Right renal cortex interstitium (tissue), 3 donors: ENCODE measurements around the gene TACC3. TPM values are rescaled to one million over a fixed set of nuclear protein-coding genes. Genes with fewer than 3 reads are reported as not detected.
A peak's percentile ranks its signal among the peaks of the same experiment; 100 is the strongest.

Experiments
- DNase-seq, 3 donors: peaks; one replicate each; pipeline ENCODE4 v3.0.0-alpha.2; 2013; ENCODE audit warnings: low read depth in 3 of 3, low spot score in 2 of 3
- polyA plus RNA-seq, 3 donors: library from polyadenylated mRNA; unstranded; fragments of 120-200 nt; gene quantifications; one replicate each; pipeline ENCODE4 v1.2.1, GENCODE V29; 2013; ENCODE audit not compliant: insufficient read length in 3 of 3

TACC3 gene
- 10 to 100 TPM; 36.5 to 40.9 (median 39.8) TPM for polyA plus RNA-seq

DNA sequence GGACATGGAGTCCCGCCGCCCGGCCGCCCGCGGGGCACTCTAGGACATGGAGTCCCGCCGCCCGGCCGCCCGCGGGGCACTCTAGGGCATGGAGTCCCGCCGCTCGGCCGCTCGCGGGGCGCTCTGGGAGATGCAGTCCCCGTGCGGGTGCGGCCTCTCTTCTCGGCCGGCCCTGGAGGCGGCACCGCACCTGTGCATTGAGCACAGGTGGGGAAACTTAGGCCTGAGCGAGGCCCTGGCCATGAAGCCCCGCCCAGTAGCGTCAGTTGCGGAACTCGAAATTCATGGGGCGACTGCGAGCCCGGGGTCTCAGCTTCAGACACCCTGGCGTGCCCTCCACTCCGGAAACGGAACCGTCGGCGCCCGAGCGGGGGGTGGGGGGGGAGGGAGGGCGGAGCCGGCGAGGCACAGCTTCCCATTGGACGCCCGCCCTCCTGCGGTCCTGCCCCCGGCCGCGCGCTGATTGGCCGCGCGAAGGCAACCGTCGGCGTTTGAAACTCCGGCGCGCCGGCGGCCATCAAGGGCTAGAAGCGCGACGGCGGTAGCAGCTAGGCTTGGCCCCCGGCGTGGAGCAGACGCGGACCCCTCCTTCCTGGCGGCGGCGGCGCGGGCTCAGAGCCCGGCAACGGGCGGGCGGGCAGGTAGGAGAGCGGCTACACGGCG, at the start of gene TACC3, which contains the start of gene TMEM129:
TACC3 (plus strand) TSS at position 519 of the 663 bp plus-strand sequence. CDS start 1,901 bp downstream, outside the sequence.
TMEM129 (minus strand) TSS at position 321 of the 663 bp plus-strand sequence. CDS start 486 bp downstream, outside the sequence.
- peak; percentile 82 to 89 (median 87) for DNase-seq

DNA sequence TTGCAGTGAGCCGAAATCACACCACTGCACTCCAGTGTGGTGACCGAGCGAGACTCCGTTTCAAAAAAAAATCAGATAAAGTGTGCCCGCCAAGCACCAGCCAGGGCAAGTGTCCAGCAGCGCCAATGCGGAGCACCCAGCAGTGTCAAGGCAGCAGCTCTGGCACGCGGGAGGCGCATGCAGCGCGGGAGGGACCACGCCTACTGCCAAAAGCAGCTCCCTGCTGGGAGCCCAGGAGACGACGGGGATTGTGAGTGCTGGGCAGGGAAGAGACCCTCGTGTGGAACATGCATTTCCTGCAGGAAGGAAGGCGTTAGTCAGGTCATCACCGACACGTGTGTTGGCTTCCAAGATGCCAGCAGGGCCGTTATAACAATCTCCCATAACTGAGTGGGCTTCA, 47.6 kb upstream of the TACC3 start:
- DNase-seq: no peak

DNA sequence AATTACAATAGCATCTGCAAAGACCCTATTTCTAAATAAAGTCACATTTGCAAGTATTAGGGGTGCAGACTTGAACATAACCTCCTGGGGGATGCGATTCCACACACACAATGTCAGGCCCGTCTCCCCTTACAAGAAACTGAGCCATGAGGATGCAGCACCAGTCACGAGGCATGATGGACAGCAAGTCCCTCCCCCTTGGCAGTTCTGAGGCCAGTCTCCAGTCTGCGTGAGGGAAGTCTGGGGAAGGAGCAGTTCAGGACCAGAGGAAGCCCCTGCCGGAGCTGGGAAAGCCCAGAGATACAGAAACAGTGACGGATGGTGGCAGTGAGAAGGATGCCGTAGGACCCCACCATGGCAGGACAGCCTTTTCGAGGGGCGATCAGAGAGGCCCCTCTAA, 46.6 kb upstream of the TACC3 start:
- DNase-seq: no peak

DNA sequence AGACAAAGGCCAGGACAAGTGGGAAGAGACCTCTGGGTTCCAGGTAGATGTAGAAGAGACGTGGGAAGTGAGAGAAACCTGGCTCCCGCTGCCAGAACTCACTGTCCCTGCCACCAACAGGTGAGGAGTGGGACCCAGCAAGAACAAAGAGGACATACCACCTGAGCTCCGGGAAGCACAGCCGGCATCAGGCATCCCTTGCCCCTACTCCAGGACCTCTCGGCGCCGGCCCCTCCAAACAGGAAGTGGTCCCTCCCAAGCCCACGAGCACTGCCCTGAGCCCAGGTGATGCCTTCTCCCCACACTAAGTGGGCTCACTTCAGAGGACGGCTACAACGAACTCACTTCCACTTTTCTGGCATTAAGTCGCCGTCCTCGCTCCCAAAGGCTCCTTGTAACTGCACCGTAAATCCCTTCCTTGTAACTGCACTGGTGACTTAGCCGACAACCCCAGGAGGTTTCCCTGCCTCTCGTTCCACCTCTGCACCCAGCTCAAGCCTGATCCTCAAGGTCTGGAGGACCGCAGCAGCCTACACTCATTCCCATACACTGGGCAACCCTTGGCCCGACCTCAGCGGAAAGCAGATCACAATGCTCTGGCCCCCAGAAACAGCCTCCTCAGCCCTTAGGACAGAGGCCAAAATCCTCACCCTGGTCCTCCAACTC, 46.1 kb upstream of the TACC3 start:
- no peak for DNase-seq

DNA sequence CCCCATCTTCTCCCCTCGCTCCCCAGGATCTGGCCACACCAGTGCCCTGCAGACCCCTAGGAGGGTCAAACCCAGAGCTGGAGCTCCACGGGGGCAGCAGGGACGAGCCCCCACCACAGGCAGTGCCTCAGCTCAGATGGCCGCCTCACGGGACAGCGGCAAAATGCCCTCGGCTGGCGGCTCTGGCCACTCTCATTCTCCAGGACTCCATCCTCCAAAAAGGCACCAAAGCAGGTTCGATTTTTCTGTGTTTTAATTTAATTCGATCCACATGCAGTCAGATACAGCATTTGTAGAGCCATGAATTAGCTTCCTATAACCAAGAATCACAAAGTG, 45.6 kb upstream of the TACC3 start:
- DNase-seq: no peak

DNA sequence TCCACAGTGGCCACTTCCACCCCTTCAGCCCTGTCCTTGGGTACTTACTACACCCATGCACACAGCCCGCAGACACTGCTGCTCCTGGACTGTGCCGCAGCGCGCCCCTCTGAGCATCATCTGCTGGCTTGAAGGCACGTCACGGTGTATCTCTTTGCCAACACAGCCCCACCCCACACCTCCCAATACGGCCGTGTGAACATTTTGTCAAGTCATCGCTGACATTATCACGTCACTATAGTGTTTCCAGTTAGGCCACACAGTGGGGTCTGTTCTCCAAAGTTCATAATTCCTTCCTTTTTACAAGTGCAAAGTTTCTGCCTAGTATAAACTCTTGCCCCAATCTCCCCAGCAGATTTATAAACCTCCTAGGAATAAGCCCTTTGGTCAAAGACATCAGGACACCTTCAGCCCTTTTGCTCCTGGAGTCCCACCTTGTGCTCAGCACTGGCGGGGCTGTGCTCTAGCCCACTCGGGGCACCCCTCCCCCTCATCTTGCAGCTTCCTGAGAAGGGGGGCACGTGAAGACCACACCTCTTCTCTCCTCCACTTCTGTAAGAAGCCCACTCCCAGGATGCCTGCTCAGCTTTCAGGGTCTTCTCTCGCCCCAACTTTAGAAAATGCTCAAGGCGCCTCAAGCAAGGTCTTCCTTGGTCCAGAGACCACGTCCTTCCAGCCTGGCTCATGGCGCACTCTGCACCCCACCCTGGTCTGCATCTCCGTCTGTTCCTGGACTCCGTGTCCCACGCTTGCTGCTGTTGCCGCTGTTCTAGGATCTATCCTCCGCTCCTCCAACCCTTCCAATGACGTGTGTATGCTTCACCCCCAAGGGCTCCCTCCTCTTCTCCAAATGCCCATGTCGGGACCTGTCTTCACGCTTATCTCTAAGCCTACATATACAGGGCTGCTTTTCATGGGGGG, 44.5 kb upstream of the TACC3 start:
- no peak for DNase-seq

DNA sequence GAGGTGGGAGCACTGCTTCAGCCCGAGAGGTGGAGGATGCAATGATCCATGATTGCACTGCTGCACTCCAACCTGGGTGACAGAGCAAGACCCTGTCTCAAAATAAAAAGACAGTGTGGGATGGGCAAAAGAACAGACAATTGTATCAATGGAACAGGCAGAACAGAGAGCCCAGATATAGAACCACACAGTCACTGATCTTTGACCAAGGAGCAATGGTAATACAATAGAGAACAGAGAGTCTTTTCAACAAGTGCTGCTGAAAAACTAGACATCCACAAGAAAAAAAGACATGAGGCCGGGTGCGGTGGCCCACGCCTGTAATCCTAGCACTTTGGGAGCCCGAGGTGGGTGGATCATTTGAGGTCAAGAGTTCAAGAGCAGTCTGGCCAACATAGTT, 43.1 kb upstream of the TACC3 start:
- DNase-seq: no peak

DNA sequence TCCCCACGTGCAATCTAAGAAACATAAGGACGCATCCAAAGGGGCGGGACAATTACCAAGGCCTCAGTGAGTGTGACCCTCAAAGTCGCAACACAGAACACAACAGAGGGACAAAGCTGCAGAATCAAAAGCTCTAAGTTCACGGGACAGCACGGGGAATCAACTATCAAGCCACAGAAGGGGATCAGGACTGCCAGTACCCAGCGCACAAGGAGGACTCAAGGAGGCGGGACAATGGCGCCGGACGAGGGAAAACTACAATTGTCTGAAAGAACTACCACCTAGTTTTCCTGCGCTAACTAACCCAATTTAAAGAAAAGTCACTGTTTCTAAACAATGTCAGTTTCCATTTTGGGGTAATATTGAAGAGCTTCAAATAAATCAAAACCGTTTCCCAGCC, 38.5 kb upstream of the TACC3 start:
- no peak for DNase-seq

DNA sequence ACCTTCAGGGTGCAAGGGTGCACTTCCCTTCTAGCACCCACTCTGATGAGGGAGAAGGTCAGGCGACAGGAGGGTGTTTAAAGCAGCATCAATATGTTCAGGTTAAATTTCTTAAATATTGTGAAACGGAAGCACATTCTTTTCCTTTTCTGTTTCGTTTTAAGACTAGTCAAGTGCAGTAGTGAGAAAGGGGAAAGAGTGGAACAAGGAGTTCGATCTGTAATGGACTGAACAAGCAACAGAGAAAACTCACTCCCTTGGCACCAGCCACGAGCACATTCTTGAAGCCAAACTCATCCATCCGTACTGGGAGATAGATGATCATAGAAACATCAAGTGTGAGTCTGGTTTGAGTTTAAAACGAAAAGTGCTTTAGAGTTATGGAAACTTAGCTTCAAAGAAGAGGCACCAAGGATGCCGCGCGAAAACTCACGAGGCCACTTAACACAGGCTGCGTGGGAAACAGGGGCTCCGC, 38.0 kb upstream of the TACC3 start:
- peak in 1 of 3 donors; percentile 33 for DNase-seq

DNA sequence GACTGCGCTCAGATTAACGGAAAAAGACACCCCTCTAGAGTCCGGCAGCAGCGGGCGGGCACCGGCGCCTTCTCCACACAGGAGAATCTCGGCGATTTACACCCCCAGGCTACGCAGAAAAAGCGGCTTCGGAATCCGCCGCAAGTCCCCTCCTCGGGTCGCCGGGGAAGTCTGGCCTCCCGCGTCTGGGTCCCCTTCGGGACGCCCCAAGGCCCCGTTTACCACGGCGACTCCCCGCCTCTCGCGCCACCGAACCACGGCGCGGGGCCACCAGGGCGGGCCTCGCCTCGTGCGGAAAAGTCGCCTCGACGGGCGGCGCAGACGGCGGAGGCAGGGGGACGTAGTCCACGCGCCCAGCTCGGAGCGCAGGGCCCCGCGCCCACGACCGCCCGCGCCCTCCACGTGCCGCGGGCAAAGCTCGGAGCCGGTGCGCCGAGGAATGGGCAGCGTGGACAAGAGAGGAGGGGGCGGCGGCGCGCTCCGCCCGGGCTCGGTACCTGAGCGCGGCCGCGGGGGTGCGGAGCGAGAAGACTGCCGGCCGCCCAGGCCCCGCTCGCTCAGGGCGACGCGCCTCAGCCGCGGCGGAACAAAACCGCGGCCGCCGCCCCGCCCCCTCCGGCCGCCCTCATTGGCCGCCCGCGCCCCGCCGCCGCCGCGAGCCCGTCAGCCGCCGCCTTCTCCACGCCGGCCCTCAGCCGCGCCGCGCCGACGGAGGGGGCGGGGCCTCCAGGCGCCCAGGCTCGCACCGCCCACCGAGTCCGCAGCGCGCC, 37.4 kb upstream of the TACC3 start, which contains the start of gene FAM53A:
FAM53A (minus strand) TSS at position 578 of the 770 bp plus-strand sequence. CDS start 15,572 bp downstream, outside the sequence.
- peak in 2 of 3 donors; percentile 10 to 69 for DNase-seq

DNA sequence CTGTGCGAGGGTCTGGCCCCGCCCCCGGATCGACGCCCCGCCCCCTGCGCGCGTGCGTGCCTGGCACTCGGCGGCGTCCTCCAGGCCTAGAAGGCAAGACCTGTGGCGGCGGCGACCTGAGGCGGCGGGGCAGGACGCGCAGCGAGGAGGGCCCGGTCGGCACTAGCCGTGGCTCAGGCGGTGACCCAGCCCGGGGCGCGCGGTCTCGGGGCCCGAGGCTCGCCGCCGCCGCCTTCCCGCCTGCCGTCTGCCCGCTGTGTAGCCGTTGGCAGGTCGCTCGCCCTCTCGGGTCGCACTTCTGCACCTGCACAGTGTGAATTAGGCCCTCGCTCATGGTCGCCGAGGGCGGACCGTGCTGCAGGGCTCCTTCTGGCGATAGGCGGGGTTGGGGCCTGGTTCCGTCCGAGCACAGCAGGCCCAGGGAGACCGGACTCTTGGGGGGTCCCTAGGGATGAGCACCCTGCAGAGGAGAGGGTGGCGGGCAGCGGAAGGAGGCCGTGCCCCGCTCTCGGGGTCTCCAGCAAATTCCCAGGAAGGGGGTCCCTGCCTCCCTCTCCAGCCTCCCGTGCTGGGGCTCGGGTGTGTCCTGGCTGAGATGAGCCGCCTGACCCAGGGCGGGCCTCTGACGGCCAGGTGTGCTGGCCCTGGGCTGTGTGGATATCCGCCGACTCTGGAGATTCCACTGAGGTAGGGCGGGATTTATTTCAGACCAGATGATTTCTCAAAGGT, 36.7 kb upstream of the TACC3 start:
- no peak for DNase-seq

DNA sequence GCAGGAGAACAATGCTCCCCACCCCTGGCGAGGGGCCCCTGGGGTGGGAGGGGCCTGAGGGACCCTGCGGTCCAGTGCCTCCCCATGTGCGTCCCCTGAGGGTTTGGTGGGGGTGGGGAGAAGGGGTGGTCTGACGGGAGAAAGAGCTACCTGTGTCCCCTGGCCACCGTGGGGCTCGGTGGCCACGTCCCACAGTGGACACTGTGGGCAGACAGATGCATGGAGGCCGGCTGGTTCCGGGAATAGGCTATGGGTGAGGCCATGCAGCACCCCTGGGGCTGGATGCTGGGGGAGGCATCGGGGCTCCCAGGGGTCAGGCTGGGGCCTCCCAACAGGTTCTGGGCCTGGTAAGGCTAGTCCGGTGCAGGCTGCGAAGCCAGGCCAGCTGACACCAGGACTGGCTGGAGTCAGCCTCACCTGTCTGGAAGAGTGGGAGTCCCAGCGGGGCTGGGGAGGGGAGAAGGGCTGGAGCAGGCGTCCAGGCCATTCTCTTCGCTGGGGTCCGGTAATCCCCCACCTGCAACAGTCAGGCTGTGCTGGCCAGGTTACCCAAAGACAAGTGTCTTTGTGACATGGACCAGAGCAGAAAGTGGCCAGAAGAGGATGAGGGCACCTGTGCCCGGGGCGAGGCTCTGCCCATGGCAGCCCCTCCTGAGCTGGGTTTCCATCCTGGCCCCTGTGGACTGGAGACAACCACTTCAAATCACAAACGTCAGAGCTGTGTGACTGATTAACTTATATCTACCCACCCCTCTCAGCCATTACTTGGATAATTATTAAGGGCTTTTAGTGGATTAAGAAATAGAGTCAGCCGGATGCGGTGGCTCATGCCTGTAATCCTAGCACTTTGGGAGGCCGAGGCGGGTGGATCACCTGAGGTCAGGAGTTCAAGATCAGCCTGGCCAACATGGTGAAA, 35.8 kb upstream of the TACC3 start:
- DNase-seq: no peak

DNA sequence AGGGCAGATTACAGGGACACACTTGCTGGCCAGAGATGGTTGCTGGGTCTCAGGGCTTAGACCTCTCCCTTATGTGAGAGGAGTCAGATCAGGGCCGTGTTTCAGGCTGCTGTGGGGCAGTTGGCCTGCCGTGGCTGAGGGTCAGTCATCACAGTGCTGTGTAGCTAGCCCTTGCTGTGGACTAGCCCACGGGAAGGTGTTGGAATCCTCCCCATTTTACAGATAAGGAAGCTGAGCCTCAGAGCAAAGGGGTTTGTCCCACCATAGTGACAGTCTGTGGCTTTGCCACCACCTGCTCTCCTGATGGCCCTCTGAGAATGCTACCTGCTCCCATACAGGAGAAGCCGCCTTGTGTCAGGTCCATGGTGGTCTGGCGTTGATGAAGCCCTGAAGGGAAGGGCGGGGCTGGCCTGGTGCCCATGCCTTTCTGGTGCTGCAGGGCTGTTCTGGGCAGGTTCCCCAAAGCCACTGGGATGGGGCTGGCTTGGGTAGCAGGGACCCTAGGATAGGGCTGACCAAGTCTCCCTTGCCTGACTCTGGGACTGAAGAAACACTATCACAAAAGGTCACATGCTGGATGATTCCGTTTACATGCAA, 34.8 kb upstream of the TACC3 start:
- DNase-seq: no peak

DNA sequence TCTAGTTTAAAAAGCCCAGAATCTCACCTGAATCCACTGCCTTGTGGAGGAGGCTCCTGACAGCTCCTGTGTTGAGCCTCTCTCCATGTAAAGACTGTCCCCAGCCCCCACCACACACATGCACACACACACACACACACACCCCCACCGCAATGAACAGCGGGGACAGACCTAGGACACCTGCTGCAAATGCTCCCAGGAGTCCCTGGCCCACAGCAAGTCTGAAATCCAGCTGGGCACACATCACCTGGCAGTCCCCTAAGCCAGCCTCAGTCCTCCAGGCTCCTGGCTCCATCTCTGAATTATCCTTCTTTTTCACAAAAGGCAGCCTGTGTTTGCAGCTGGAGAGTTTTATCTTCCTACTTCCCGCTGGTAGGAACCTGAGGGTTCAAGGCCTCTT, 30.6 kb upstream of the TACC3 start:
- DNase-seq: no peak

DNA sequence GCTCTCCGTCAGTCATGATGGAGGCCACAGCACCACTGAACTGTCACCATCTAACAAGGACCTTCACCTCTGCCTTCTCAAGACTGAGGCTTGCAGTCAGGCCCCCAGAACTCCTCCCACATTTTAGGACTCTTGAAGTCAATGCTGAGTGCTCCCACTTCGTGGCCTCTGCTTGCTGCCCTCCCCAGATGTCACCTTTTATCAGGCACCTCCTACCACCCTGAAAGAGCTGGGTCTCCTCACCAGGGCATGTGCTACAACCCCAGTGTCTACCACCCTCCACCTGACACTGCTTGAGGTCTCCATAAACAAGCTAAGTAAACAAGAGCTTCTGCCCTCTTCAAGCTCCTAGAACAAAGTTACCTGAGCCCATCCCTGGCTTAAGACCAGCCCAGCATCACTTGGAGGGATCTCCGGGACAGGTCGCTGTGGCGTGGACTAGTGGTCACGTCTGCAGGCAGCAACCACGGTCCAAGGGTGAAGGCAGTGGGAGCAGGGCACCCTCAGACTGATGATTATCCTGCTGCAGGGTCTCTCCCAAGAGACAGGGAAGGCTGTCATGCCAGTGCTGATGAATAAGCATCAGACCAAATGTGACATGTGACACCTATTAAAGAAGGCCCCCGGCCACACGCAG, 29.5 kb upstream of the TACC3 start:
- DNase-seq: no peak

DNA sequence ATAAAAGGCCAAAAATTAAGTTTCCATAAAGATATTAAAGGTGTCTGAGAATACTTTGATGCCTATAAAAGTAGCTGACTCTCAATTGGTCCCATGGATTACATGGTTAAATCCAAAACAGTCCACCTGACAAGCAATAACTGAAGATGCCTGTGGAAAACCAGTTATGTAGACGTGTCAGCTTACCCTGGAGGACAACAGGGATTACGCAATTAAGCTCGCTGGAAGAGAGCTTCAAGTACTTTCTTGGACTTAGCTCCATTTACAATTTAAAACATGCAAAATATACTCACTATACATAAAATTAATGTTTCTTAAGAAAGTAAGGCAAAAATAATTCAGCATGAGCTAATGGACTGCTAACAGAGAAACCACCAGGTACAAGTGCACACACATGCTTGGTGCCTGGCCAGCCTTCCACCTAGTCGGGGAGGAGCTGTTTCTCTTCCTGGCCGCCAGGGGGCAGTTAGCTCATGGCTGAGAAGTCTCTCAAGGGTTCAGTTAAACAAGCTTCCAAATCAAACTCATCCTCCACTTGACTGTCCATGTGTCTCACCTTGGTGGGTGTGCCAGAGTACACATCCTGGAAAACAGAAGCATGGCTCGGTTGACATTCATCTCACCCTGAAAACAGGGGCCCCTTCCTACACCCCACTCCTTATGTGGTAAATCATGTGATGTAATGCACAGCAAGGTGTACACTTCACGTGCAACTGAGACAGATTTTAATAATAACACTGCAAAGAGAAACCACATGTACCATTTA, 28.0 kb upstream of the TACC3 start:
- no peak for DNase-seq

DNA sequence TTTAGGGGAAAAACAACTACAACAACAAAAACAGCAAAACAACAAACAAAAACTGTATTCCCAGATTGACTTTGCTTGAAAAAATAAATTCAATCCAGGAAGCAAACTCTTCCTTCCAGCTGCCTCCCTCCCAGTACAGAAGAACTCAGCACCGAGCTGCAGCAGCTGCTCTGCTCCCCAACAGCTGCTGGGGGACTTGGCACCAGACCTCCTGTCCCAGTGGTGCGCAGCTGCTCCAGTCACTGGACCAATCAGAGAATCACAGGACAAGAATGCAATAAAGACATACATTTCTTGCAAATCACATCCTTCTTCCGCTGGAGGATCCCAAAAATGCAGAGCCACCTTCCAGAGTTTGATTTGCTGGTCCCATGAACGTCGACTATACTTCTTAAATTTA, 25.4 kb upstream of the TACC3 start:
- no peak for DNase-seq
